NCI-H460 (cell line): ENCODE results near the gene MORF4L1. TPM values are rescaled to one million over a fixed set of nuclear protein-coding genes. Genes with fewer than 3 reads are reported as not detected.
"Not testable (repeated sequence)": the region's sequence is repeated elsewhere in the genome, so short reads cannot be mapped to it uniquely, and the experiment has no call there.

Experiments used
- DNase-seq: peaks from one replicate; pipeline ENCODE4 v3.0.0-alpha.2; 2016; ENCODE audit warnings: low read depth; ENCODE audit errors: extremely low read depth
- total RNA-seq: library from RNA; depleted of rRNA; stranded (reverse); fragments of >200 nt; shearing (Covaris generic); gene quantifications from 2 replicates; pipeline ENCODE4 v1.2.3, GENCODE V29; 2014

The MORF4L1 gene
- total RNA-seq, 1 experiment from 2014 or later, result 162 TPM

GRCh38 chr15:78895471-78895870, 22.8 kb downstream of the MORF4L1 start:
- no peak for DNase-seq

- no peak for DNase-seq
Observed at GRCh38 chr15:78898540-78898939, 25.9 kb downstream of the MORF4L1 start.

- not testable (repeated sequence) for DNase-seq
Observed at GRCh38 chr15:78900819-78901533, 28.3 kb downstream of the MORF4L1 start.

GRCh38 chr15:78902281-78903032, 29.8 kb downstream of the MORF4L1 start:
- not testable (repeated sequence) for DNase-seq

GRCh38 chr15:78904599-78905358, 32.1 kb downstream of the MORF4L1 start:
- no peak for DNase-seq

DNA sequence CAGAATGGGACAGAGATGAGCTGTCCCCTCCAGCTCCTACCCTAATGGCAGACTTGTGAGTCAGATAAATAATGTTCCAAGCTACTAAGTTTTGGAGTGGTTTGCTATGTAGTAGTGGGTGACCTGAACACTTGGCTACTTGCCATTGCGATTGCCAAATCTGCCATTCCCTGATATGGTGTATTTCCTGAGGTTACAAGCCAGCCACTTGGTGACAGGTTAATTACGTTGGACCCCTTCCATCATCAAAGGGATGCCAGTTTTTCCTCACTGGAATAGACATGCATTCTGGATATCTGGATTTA, 33.6 kb downstream of the MORF4L1 start:
- peak; percentile 13 for DNase-seq

DNA sequence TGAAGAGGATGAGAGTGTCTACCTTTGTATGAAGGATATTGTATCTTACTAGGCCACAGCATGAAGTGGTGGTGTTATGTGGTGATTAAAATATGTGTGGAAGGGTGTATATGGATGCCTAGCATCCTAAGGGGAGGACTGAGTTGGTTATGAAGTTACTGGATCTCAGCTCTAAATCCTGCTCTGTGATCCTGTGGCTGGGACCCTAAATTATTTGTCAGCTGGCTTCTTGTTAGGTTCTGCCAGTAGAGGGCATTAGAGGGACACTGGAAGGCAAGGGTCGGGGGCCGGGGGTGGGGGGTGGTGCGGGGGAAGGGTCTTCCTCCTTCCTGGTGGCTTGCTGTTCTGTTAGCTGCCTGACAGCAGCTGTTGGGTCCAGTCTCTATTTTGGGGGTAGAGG, 34.9 kb downstream of the MORF4L1 start:
- DNase-seq, result peak; percentile 20

DNA sequence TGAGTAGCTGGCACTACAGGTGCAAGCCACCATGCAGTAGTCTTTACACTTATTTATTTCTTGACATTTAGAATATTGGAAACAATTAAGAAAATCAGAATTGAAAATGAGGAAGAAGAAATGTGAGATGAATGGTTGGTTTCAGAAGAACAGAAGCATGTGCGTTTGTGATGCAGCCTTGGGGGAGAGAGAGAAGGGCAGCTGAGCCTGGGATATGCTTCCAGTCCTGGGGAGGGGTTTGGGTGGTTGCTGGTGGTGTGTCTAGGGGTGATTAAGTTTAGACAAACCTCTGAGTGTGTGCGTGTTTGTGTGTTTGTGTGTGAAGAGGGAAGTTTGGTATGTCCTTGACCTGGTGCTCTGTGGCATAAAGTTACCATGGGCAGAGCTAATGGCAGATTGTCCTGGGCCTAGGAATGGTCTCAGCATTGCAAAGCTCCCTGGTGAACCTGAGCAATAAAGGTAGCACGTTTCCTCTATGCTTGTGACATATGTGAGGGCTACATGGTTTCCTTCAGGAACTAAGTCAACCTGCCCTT, 36.5 kb downstream of the MORF4L1 start:
- no peak for DNase-seq

- peak; percentile 24 for DNase-seq
Observed at GRCh38 chr15:78909791-78910228, 37.1 kb downstream of the MORF4L1 start.

DNA sequence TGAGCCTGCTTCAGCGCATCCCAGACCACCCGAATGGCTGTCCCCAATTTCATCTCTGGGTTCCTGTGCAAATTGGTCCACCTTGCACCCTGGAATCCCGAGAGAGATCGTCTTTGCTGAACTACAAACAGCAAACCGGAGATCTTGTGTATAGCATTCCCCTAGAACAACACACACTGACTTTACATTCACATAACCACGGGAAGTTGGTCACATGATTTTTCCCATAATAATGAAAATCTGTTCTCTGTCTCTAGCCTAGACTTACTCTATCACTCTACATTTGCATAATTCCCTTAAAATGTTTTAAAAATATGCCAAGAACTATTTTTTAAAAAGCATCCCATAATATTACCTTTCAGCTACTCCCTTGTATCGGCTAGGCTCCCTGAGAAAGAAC, 37.6 kb downstream of the MORF4L1 start:
- DNase-seq, result no peak

GRCh38 chr15:78912316-78912715, 39.6 kb downstream of the MORF4L1 start:
- DNase-seq, result no peak

GRCh38 chr15:78913012-78913411, 40.3 kb downstream of the MORF4L1 start:
- no peak for DNase-seq

- no peak for DNase-seq
Observed at GRCh38 chr15:78914027-78914764, 41.5 kb downstream of the MORF4L1 start.

GRCh38 chr15:78915341-78916087, 42.8 kb downstream of the MORF4L1 start:
- no peak for DNase-seq

DNA sequence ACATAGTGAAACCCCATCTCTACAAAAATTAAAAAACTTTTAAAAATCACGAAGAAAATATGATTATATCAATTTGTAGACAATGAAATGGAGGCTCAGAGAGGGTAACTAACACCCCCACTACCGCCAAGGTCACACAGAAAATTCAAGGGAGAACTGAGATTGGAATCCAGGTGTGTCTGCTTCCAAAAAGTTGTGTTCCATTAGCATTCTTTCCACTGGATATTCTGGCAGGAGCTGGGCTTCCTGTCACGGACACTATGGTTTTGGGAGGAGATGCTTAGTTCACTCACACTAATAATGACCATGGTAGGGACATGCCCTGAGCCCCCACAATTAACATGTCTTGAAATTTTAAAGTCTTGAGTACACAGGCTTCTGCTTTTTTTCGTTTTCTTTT, 43.4 kb downstream of the MORF4L1 start:
- no peak for DNase-seq

GRCh38 chr15:78917888-78918287, 45.2 kb downstream of the MORF4L1 start:
- DNase-seq, result no peak

GRCh38 chr15:78921517-78921916, 48.8 kb downstream of the MORF4L1 start:
- DNase-seq, result no peak

- DNase-seq, result no peak
Observed at GRCh38 chr15:78921940-78922339, 49.2 kb downstream of the MORF4L1 start.

DNA sequence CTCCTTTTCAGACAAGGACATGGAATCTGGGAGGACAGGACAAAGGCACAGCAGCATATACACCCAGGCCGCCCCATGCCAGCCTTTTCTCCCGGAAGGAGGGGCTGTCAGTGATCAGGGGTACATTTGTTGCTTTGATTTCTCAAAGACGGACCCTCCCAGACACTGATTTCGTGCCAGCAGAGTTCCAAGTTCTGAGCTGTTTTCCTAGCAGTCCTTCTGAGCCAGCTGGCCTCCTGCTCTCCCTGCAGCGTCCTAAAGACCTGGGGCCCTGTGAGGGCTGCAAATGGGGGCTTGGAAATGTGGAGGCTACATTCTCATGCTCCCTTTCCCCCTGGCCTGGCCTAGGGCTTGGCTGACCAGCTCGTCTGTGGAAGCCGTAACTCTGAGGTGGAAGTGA, 49.8 kb downstream of the MORF4L1 start:
- no peak for DNase-seq

DNA sequence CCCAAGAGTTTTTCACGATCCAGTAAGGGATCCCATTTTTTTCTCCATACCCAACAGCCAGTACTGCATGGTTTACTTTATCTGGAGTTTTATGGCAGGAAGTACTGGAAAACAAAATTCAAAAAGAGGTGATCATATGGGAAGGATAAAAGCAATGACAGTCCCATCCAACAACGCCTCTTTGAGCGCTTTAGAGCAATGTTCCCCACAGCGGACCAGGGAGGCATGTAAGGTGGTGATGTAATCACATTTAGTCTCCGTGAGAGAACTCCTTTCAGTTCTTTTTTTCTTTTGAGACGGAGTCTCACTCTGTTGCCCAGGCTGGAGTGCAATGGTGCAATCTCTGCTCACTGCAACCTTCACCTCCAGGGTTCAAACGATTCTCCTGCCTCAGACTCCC, 50.3 kb downstream of the MORF4L1 start:
- no peak for DNase-seq
